Mammary epithelial cell (primary cell): Measurements from ENCODE around the gene C18orf63.

Experiments
- EZH2 ChIP-seq: IDR thresholded peaks from 2 replicates; pipeline ENCODE4 v1.6.1; 2012; ENCODE audit warnings: low read length, inconsistent platforms, borderline replicate concordance
- TF ChIP-seq, protein P1 (sequence below), 2 donors: IDR thresholded peaks in 1 of 2; conservative IDR thresholded peaks in 1 of 2; 2 replicates each; pipeline ENCODE4 v1.5.1; 2011 to 2012; ENCODE audit warnings: inconsistent platforms in 2 of 2, low read length in 2 of 2, mild to moderate bottlenecking in 2 of 2, control low read depth in 1 of 2, low read depth in 1 of 2; ENCODE audit not compliant: insufficient read depth in 1 of 2; ENCODE audit errors: extremely low read depth in 1 of 2

GRCh38 chr18:74292541-74292858 lies 23.1 kb upstream of the C18orf63 start:
- TF ChIP-seq, protein P1, sequence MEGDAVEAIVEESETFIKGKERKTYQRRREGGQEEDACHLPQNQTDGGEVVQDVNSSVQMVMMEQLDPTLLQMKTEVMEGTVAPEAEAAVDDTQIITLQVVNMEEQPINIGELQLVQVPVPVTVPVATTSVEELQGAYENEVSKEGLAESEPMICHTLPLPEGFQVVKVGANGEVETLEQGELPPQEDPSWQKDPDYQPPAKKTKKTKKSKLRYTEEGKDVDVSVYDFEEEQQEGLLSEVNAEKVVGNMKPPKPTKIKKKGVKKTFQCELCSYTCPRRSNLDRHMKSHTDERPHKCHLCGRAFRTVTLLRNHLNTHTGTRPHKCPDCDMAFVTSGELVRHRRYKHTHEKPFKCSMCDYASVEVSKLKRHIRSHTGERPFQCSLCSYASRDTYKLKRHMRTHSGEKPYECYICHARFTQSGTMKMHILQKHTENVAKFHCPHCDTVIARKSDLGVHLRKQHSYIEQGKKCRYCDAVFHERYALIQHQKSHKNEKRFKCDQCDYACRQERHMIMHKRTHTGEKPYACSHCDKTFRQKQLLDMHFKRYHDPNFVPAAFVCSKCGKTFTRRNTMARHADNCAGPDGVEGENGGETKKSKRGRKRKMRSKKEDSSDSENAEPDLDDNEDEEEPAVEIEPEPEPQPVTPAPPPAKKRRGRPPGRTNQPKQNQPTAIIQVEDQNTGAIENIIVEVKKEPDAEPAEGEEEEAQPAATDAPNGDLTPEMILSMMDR (conservative IDR thresholded peaks at IDR 0.05 in 1 of 2, IDR thresholded peaks at IDR 0.05 in 1 of 2; ENCODE audit: extremely low read depth in 1 of 2, insufficient read depth in 1 of 2, low read depth in 1 of 2, low read length in 2 of 2) = no peak
- no peak for TF ChIP-seq EZH2
